Neural cell (in vitro differentiated cells): ENCODE measurements around the gene ARHGAP9. TPM values are rescaled to one million over a fixed set of nuclear protein-coding genes. Genes with fewer than 3 reads are reported as not detected.

ENCODE experiments used
- H2AFZ ChIP-seq: fragments of 200-600, 300-800 bp; sonication (generic), shearing (Covaris generic); 2 replicates; pipeline ENCODE4 v1.6.0; 2014; ENCODE audit warnings: low read depth, mild to moderate bottlenecking, antibody characterized with exemption, low read length, moderate library complexity
- H3F3A ChIP-seq: fragments of 200-600 bp; shearing (Covaris generic); 2 replicates; pipeline ENCODE4 v1.6.1; 2016; ENCODE audit warnings: mild to moderate bottlenecking, moderate library complexity, mixed read lengths, antibody characterized with exemption, low read length; ENCODE audit not compliant: insufficient read depth, poor library complexity, severe bottlenecking
- H3K27ac ChIP-seq: fragments of 200-600, 300-800 bp; sonication (generic), shearing (Covaris generic); 2 replicates; pipeline ENCODE4 v1.5.1; 2014; ENCODE audit warnings: mild to moderate bottlenecking, low read length, moderate library complexity
- H3K27me3 ChIP-seq: fragments of 300-800, 200-600 bp; sonication (generic), shearing (Covaris generic); 2 replicates; pipeline ENCODE4 v1.6.0; 2014; ENCODE audit warnings: mild to moderate bottlenecking, low read depth, low read length, moderate library complexity; ENCODE audit not compliant: insufficient read depth
- H3K36me3 ChIP-seq: fragments of 300-800, 200-600 bp; sonication (generic), shearing (Covaris generic); 2 replicates; pipeline ENCODE4 v1.5.1; 2014; ENCODE audit warnings: mild to moderate bottlenecking, antibody characterized with exemption, low read length, moderate library complexity; ENCODE audit not compliant: insufficient read depth
- H3K4me2 ChIP-seq: fragments of 300-800, 200-600 bp; sonication (generic), shearing (Covaris generic); 2 replicates; pipeline ENCODE4 v1.6.0; 2014; ENCODE audit warnings: mild to moderate bottlenecking, low read length
- H3K4me3 ChIP-seq: fragments of 300-800, 200-600 bp; sonication (generic), shearing (Covaris generic); 2 replicates; pipeline ENCODE4 v1.5.1; 2014; ENCODE audit warnings: mild to moderate bottlenecking, low read length, moderate library complexity
- H3K79me2 ChIP-seq: fragments of 200-600 bp; shearing (Covaris generic); replicated peaks from 2 replicates; pipeline ENCODE4 v1.6.0; 2014; ENCODE audit warnings: mild to moderate bottlenecking, low read length, moderate library complexity; ENCODE audit not compliant: insufficient read depth
- H3K9ac ChIP-seq: fragments of 300-800, 200-600 bp; sonication (generic), shearing (Covaris generic); 2 replicates; pipeline ENCODE4 v1.6.1; 2016; ENCODE audit warnings: mild to moderate bottlenecking, low read length, mixed read lengths
- H3K9me2 ChIP-seq: fragments of 200-600 bp; shearing (Covaris generic); 2 replicates; pipeline ENCODE4 v1.6.1; 2016; ENCODE audit warnings: mild to moderate bottlenecking, low read length, mixed read lengths; ENCODE audit not compliant: insufficient read depth
- H3K9me3 ChIP-seq: fragments of 200-600, 300-800 bp; sonication (generic), shearing (Covaris generic); 2 replicates; pipeline ENCODE4 v1.6.1; 2016; ENCODE audit warnings: mild to moderate bottlenecking, mixed run types, low read length, moderate library complexity, mixed read lengths
- H4K20me1 ChIP-seq: fragments of 200-600 bp; shearing (Covaris generic); 2 replicates; pipeline ENCODE4 v1.6.1; 2016; ENCODE audit warnings: mild to moderate bottlenecking, mixed run types; ENCODE audit not compliant: insufficient read depth
- EP300 ChIP-seq: fragments of 450-650 bp; conservative IDR thresholded peaks from 2 replicates; pipeline ENCODE4 v1.6.1; 2014; ENCODE audit warnings: antibody characterized with exemption, mild to moderate bottlenecking, moderate library complexity; ENCODE audit not compliant: poor library complexity, severe bottlenecking
- EZH2 ChIP-seq: fragments of 200-600, 300-800 bp; shearing (Covaris generic), sonication (generic); IDR thresholded peaks from 2 replicates; pipeline ENCODE4 v1.6.1; 2014; ENCODE audit warnings: antibody characterized with exemption, low read length, borderline replicate concordance, mild to moderate bottlenecking; ENCODE audit not compliant: insufficient read depth, poor library complexity, severe bottlenecking
- MXI1 ChIP-seq: fragments of 450-650 bp; conservative IDR thresholded peaks from 2 replicates; pipeline ENCODE4 v1.6.1; 2014; ENCODE audit warnings: antibody characterized with exemption, mild to moderate bottlenecking; ENCODE audit not compliant: poor library complexity, severe bottlenecking
- POLR2AphosphoS5 ChIP-seq: IDR thresholded peaks from 2 replicates; pipeline ENCODE4 v1.6.1; 2012
- RAD21 ChIP-seq: fragments of 450-650 bp; conservative IDR thresholded peaks from 2 replicates; pipeline ENCODE4 v1.6.1; 2014; ENCODE audit warnings: antibody characterized with exemption, mild to moderate bottlenecking, moderate library complexity
- SMC3 ChIP-seq: fragments of 450-650 bp; conservative IDR thresholded peaks from 2 replicates; pipeline ENCODE4 v1.6.1; 2014; ENCODE audit warnings: antibody characterized with exemption, mild to moderate bottlenecking, moderate library complexity; ENCODE audit not compliant: poor library complexity
- TAF1 ChIP-seq: IDR thresholded peaks from 2 replicates; pipeline ENCODE4 v1.6.1; 2012; ENCODE audit warnings: low read depth
- polyA plus RNA-seq: library from polyadenylated mRNA; depleted of rRNA; stranded (reverse); fragments of >200 nt; gene quantifications from 2 replicates; pipeline ENCODE4 v1.2.3, GENCODE V29; 2014
- TF ChIP-seq, protein P1 (sequence below): fragments of 450-650 bp; IDR thresholded peaks from 2 replicates; pipeline ENCODE4 v1.5.1; 2014; ENCODE audit warnings: antibody characterized with exemption, mild to moderate bottlenecking, moderate library complexity; ENCODE audit not compliant: poor library complexity, severe bottlenecking
- TF ChIP-seq, protein P2 (sequence below): IDR thresholded peaks from 2 replicates; pipeline ENCODE4 v1.6.1; 2012; ENCODE audit warnings: borderline replicate concordance

ARHGAP9 gene
- polyA plus RNA-seq, 1 donor from 2014 or later: not detected

DNA sequence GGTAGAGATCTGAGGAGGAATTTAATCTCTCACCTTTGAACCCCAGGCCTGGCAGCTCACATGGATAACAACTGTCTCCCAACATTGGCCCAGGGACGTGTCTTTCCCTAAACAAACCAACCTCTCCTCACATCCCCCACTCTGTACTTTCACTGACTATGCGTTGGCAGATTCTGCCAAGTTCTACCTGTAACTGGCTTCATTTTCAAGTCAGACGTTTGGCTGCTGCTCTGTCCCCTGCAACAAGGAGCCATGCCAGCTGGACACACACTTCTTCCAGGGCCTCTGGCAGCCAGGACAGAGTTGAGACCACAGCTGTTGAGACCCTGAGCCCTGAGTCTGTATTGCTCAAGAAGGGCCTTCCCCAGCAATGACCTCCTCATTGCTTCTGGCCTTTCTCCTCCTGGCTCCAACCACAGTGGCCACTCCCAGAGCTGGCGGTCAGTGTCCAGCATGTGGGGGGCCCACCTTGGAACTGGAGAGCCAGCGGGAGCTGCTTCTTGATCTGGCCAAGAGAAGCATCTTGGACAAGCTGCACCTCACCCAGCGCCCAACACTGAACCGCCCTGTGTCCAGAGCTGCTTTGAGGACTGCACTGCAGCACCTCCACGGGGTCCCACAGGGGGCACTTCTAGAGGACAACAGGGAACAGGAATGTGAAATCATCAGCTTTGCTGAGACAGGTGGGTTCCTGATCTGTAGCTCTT, 45.0 kb downstream of the ARHGAP9 start, which contains the start of gene INHBC:
Gene INHBC (plus strand): TSS at position 268 of the 707 bp plus-strand sequence. CDS start 103 bp downstream, at position 371.
- TF ChIP-seq, protein P1, sequence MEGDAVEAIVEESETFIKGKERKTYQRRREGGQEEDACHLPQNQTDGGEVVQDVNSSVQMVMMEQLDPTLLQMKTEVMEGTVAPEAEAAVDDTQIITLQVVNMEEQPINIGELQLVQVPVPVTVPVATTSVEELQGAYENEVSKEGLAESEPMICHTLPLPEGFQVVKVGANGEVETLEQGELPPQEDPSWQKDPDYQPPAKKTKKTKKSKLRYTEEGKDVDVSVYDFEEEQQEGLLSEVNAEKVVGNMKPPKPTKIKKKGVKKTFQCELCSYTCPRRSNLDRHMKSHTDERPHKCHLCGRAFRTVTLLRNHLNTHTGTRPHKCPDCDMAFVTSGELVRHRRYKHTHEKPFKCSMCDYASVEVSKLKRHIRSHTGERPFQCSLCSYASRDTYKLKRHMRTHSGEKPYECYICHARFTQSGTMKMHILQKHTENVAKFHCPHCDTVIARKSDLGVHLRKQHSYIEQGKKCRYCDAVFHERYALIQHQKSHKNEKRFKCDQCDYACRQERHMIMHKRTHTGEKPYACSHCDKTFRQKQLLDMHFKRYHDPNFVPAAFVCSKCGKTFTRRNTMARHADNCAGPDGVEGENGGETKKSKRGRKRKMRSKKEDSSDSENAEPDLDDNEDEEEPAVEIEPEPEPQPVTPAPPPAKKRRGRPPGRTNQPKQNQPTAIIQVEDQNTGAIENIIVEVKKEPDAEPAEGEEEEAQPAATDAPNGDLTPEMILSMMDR: no peak
- TF ChIP-seq, protein P2, sequence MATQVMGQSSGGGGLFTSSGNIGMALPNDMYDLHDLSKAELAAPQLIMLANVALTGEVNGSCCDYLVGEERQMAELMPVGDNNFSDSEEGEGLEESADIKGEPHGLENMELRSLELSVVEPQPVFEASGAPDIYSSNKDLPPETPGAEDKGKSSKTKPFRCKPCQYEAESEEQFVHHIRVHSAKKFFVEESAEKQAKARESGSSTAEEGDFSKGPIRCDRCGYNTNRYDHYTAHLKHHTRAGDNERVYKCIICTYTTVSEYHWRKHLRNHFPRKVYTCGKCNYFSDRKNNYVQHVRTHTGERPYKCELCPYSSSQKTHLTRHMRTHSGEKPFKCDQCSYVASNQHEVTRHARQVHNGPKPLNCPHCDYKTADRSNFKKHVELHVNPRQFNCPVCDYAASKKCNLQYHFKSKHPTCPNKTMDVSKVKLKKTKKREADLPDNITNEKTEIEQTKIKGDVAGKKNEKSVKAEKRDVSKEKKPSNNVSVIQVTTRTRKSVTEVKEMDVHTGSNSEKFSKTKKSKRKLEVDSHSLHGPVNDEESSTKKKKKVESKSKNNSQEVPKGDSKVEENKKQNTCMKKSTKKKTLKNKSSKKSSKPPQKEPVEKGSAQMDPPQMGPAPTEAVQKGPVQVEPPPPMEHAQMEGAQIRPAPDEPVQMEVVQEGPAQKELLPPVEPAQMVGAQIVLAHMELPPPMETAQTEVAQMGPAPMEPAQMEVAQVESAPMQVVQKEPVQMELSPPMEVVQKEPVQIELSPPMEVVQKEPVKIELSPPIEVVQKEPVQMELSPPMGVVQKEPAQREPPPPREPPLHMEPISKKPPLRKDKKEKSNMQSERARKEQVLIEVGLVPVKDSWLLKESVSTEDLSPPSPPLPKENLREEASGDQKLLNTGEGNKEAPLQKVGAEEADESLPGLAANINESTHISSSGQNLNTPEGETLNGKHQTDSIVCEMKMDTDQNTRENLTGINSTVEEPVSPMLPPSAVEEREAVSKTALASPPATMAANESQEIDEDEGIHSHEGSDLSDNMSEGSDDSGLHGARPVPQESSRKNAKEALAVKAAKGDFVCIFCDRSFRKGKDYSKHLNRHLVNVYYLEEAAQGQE: no peak
- TF ChIP-seq SMC3: no peak
- TF ChIP-seq EZH2: no peak
- no peak for TF ChIP-seq TAF1
- no peak for TF ChIP-seq POLR2AphosphoS5
- TF ChIP-seq MXI1: no peak
- TF ChIP-seq EP300: no peak
- no peak for TF ChIP-seq RAD21
- Histone ChIP-seq H2AFZ (no peak within 1 kb of the TSS), H3K27me3 (no peaks in the 10 kb centered on the region)

DNA sequence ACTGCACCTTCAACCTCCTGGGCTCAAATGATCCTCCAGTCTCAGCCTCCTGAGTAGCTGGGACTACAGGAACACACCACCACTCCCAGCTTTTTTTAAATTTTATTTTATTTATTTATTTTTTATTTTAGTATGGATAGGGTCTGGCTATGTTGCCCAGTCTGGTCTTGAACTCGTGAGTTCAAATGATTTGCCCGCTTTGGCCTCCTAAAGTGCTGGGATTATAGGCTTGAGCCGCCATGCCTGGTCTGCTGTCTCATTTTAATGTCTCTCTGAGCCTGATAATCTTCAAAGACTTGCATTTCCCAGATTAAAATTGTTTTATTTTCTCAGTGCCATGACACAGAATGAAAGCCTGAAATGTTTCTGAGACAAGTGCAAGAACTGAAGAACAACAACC, 46.3 kb downstream of the ARHGAP9 start:
- H3K9me2 ChIP-seq: no peaks in the 10 kb centered on the region

More for the DNA sequence above, 45.0 kb downstream of the ARHGAP9 start, which contains the start of gene INHBC:
- no peak within 1 kb of the TSS for H3K4me3 ChIP-seq
- H3K36me3 ChIP-seq: no peaks in the 10 kb centered on the region
- peaks cover 6% of the 10 kb centered on the region for H3K79me2 ChIP-seq
- no peaks in the 10 kb centered on the region for H3K9me2 ChIP-seq
- H3F3A ChIP-seq: no peaks in the 10 kb centered on the region
- no peak within 1 kb of the TSS for H3K4me2 ChIP-seq
- no peaks in the 10 kb centered on the region for H3K9me3 ChIP-seq
- H3K27ac ChIP-seq: no peak within 1 kb of the TSS
- H3K9ac ChIP-seq: no peak within 1 kb of the TSS
- H4K20me1 ChIP-seq: no peaks in the 10 kb centered on the region

More for the DNA sequence above, 46.3 kb downstream of the ARHGAP9 start:
- TF ChIP-seq RAD21 (no peak), POLR2AphosphoS5 (no peak), TAF1 (no peak), EZH2 (no peak), MXI1 (no peak), EP300 (no peak)
- TF ChIP-seq, protein P1: no peak
- TF ChIP-seq, protein P2: no peak
- H3K27ac ChIP-seq: no peak overlapping the region
- H3F3A ChIP-seq: no peaks in the 10 kb centered on the region
- peaks cover 14% of the 10 kb centered on the region for H3K79me2 ChIP-seq
- H3K36me3 ChIP-seq: no peaks in the 10 kb centered on the region
- no peaks in the 10 kb centered on the region for H3K9me3 ChIP-seq
- no peaks in the 10 kb centered on the region for H4K20me1 ChIP-seq
- H2AFZ ChIP-seq: no peak overlapping the region
- no peaks in the 10 kb centered on the region for H3K27me3 ChIP-seq
- H3K4me2 ChIP-seq: no peak overlapping the region
- no peak overlapping the region for H3K4me3 ChIP-seq
- no peak overlapping the region for H3K9ac ChIP-seq
